ENCODE measurements around the gene SUSD1.

The SUSD1 gene

DNA sequence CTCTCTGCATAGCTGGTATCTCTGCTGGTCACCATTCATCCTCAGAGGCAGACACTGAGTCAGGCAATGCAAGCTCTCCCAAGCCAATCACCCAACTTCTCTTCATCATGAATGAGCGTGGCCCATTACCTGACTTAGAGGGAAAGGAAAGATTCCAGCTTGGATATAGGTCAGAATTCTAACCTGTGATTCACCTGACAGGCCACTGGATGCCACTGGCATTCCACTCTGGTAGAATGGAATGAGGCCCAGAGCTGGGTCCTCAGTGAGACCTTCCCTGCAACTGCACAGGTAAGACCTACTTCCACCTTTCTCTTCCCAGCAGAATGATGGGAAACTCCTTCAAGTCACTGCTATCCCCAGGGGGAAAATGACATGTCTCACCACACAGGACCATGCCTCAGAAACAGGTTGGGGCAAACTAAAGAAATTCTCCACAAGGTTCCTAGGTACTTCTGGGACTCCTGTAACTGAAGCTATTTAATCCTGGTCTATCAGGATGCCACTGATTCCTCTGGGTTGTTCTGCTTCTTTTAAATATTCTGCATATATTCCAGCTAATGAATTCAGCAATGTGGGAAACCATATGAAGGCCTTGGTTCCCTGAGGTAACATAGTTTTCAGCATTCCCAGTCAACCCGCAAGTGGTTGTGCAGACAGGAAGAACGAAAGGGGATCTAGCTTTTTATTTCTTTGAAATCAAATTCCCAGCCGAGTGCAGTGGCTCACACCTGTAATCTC, 62.0 kb downstream of the SUSD1 start:
- DNase-seq, result peak; percentile 57
- in situ Hi-C loops (cut with HindIII; ENCODE audit: low pct_ligation_motif_present, low pct_unique_long_range_greater_than_20kb, low sequenced_read_pairs), result no loop called here

DNA sequence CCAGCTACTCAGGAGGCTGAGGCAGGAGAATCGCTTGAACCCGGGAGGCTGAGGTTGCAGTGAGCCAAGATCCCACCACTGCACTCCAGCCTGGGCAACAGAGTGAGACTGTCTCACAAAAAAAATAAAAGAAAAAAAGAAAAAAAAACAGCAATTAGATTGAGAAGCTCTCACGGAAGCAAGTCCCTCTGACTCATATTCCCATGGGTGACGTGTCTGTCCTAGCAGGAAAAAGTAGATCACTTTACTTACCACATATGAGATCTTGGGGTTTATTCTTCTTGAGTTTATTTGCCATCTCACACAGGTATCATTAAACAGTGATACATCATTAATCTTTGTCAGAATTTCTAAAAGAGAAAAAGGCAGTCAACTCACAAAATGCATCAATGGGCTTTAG, 62.6 kb downstream of the SUSD1 start:
- in situ Hi-C loops (cut with HindIII; ENCODE audit: low pct_ligation_motif_present, low pct_unique_long_range_greater_than_20kb, low sequenced_read_pairs), result no loop called here
- DNase-seq, result peak; percentile 62

DNA sequence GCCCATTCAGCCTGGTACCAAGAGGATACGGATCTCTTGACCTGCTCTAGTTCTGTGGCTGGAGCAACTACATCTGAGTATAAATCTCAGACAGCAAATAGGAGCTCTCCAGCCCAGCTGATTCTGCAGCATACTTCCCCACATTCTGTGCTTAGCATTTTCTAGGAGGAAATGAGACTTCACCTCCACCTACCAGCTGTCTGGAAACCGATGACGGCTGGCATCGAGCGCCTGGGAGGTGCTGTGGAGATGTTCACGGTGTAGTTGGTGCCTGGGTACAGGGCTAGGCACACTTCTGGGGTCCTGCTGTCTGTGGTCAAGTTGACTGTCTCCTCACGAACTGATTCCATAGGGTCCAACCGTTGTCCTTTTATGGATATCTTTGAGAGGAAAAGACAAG, 63.6 kb downstream of the SUSD1 start:
- in situ Hi-C loops (cut with HindIII; ENCODE audit: low pct_ligation_motif_present, low pct_unique_long_range_greater_than_20kb, low sequenced_read_pairs), result no loop called here

GRCh38 chr9:112110777-112111113, 64.4 kb downstream of the SUSD1 start:
- DNase-seq, result no peak
- in situ Hi-C loops (cut with HindIII; ENCODE audit: low pct_ligation_motif_present, low pct_unique_long_range_greater_than_20kb, low sequenced_read_pairs), result no loop called here

More for the DNA sequence above, 63.6 kb downstream of the SUSD1 start:
- no peak for DNase-seq

- DNase-seq, result no peak
- in situ Hi-C loops (cut with HindIII; ENCODE audit: low pct_ligation_motif_present, low pct_unique_long_range_greater_than_20kb, low sequenced_read_pairs), result no loop called here
Observed at GRCh38 chr9:112110094-112110776, 64.9 kb downstream of the SUSD1 start.

GRCh38 chr9:112104901-112105300, 70.2 kb downstream of the SUSD1 start:
- DNase-seq, result no peak
- in situ Hi-C loops (cut with HindIII; ENCODE audit: low pct_ligation_motif_present, low pct_unique_long_range_greater_than_20kb, low sequenced_read_pairs), result no loop called here

GRCh38 chr9:112104401-112104800, 70.7 kb downstream of the SUSD1 start:
- in situ Hi-C loops (cut with HindIII; ENCODE audit: low pct_ligation_motif_present, low pct_unique_long_range_greater_than_20kb, low sequenced_read_pairs), result no loop called here
- DNase-seq, result no peak

GRCh38 chr9:112103405-112103804, 71.7 kb downstream of the SUSD1 start:
- no peak for DNase-seq
- in situ Hi-C loops (cut with HindIII; ENCODE audit: low pct_ligation_motif_present, low pct_unique_long_range_greater_than_20kb, low sequenced_read_pairs), result no loop called here

DNA sequence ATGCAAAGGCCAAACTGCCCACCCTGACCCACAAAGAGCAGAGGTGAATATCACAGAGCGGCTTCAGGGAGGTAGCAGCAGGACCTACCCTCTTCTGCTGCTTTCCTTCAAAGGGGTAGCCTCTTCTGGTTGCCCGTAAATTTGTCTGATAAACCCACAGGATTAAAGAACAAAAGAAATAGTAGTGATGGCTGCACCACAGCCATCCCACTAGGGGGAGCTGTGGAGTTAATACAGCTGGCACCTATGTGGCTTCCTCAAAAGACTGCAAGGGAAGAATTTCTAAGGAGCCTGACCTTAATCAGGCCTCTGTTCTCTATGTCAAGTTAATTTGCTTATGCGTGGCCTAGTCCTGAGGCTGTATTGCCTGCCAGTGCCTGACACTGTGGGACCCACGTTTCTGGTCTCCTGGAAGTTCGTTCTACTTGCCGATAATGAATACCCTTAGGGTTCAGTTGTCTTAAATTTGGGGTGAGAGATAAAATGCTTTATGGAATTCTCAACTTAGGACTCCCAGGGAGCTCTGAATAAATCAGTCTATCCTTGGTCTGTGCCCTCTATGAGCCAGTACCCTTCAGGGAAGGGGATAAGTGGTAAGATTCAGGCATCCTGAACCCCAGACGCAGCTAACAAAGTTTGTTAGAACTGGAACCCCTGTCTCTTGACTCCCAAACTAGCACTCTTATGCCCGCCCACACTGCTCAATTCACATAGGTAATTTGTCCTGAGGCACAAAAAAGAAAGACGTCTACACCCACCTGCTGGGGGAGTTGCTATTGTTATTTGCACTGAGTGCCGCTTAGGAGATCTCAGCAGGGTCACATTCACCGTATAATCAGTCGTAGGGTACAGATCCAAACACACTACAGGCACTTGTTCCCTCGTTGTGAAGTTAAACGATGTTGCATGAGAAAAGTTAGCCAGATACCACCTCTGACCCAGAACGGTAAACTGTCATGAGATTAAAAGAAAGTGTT, 77.1 kb downstream of the SUSD1 start:
- DNase-seq, result peak; percentile 59
- in situ Hi-C loops (cut with HindIII; ENCODE audit: low pct_ligation_motif_present, low pct_unique_long_range_greater_than_20kb, low sequenced_read_pairs), result no loop called here

- in situ Hi-C loops (cut with HindIII; ENCODE audit: low pct_ligation_motif_present, low pct_unique_long_range_greater_than_20kb, low sequenced_read_pairs), result no loop called here
Observed at GRCh38 chr9:112094948-112095681, 80.0 kb downstream of the SUSD1 start.

DNA sequence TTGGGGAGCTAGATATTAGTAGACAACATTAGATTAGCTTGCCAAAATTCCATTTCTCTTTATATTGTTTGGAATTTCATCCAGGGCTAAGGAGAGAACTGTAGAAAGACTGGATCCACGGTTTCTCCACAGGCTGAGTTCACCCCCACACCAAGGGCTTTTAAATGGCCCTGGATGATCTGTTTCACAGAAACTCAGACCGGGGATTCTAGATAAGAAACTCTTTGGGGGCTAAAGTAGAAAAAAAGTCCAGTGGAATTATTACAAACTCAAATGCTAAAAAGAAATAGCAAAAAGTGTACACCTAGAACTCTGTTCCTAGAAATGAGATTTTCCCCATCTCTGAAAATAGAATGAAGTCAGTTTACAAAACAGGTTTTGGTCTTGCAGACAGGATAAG, 80.9 kb downstream of the SUSD1 start:
- DNase-seq, result no peak
- in situ Hi-C loops (cut with HindIII; ENCODE audit: low pct_ligation_motif_present, low pct_unique_long_range_greater_than_20kb, low sequenced_read_pairs), result no loop called here

More at GRCh38 chr9:112094948-112095681, 80.0 kb downstream of the SUSD1 start:
- DNase-seq, result no peak

DNA sequence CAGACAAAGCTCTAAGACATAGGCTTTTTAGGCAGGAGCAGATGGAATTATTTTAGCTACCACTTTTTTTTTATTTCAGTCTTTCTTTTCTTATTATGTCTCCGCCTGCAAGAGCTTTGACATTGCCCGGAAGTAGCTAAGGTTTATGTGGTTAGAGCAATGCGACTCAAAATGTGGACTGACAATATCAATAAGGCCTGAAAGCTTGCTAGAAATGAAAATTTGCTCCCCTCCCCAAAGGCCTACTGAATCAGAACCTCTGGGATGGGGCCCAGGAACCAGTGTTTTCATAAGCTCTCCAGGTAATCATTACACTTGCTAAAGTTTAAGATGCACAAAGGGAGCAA, 81.3 kb downstream of the SUSD1 start:
- DNase-seq, result no peak
- in situ Hi-C loops (cut with HindIII; ENCODE audit: low pct_ligation_motif_present, low pct_unique_long_range_greater_than_20kb, low sequenced_read_pairs), result no loop called here

DNA sequence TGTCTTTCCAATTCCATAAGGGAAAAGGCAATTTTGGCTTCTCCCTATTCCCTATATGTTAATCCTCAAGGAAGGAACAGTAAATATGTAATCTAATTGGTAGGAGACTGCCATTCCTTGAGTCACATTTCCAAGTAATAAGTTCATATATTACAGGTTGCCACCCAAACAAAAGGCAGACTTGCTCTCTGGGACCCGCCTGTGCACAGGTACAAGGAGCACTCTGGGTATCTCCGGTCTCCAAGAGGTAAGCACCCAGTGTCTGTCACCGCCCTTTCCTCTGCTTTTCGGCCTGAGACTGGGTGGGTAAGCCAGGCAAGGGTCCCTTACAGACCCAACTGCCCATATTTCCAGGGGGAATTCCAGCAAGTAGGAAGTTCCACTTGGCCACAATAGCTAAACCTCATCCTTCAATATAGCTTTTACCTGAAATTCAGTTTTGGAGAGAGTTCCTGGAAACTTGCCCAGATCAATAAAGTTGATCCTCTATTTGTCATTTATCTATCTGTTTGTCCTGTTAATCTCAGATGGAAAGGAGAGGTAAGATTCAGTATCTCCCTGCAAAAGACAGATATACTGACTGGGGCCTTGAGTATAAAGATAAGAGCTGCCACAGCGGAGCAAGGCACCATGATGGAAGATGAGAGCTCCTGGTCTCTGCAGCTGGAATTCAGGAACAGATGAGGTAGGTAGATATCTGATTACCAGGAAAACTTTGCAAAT, 81.8 kb downstream of the SUSD1 start:
- in situ Hi-C loops (cut with HindIII; ENCODE audit: low pct_ligation_motif_present, low pct_unique_long_range_greater_than_20kb, low sequenced_read_pairs), result no loop called here
- DNase-seq, result no peak

DNA sequence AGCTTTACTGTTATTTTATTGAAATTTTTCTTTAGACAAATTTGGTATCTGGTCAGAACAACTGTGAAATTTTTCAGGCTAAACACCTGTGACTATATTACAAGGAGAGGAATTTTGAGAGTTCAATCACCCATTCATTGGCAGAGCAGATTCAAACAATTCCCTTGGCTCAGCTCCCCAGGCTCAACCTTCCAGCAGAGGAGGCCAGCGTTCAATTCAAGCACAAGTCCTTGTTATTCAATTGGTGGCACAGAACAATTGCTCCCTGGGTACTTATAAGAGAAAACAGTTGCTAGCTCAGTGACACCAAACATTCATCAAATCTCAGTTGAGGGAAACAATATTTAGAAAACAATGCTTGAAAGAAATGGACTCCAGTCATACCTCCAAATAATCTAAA, 83.3 kb downstream of the SUSD1 start:
- peak; percentile 21 for DNase-seq

DNA sequence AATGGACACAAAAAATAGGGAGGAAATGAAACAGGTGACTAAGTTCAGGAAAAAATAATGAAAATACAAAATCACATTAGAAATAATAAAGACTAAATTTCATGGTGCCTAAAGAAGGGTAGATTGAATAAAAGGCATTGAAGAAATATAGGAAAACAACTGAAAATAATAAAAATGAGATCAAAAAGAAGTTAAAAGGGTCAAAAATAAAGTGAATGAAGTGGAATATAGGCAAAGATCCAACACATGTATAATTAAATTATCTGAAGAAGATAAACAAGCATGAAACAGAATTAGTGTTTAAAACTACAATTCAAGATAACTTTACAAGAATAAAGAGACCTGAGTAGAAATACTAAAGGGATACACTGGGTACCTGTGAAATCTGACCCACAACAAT, 87.6 kb downstream of the SUSD1 start:
- in situ Hi-C loops (cut with HindIII; ENCODE audit: low pct_ligation_motif_present, low pct_unique_long_range_greater_than_20kb, low sequenced_read_pairs), result no loop called here
- DNase-seq, result no peak

More for the DNA sequence above, 83.3 kb downstream of the SUSD1 start:
- in situ Hi-C loops (cut with HindIII; ENCODE audit: low pct_ligation_motif_present, low pct_unique_long_range_greater_than_20kb, low sequenced_read_pairs), result no loop called here

DNA sequence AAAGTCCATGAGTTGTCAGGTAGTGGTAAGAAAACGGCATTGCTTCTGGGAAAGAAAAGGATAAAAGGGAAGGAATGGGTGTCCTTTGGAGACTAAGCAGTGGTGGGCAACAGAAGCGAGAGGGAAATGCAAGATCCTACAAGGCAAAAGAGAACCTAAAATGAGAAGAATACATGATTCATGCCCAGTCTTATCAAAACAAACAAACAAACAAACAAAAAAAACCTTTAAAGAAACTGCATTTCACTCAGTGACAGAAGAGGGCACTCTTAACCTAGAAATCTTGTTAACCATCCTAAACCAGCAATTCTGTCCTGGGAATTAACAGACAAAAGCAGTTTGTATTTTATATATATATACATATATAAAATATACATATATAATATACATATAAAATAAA, 88.5 kb downstream of the SUSD1 start:
- DNase-seq, result peak; percentile 41
- in situ Hi-C loops (cut with HindIII; ENCODE audit: low pct_ligation_motif_present, low pct_unique_long_range_greater_than_20kb, low sequenced_read_pairs), result no loop called here

GRCh38 chr9:112084907-112085306, 90.2 kb downstream of the SUSD1 start:
- DNase-seq, result no peak
- in situ Hi-C loops (cut with HindIII; ENCODE audit: low pct_ligation_motif_present, low pct_unique_long_range_greater_than_20kb, low sequenced_read_pairs), result no loop called here

- DNase-seq, result no peak
- in situ Hi-C loops (cut with HindIII; ENCODE audit: low pct_ligation_motif_present, low pct_unique_long_range_greater_than_20kb, low sequenced_read_pairs), result no loop called here
Observed at GRCh38 chr9:112084334-112084733, 90.8 kb downstream of the SUSD1 start.

Measured in ACHN (cell line).